HepG2 (cell line): ENCODE results near the gene AURKA.

ENCODE experiments used
- ATF2 ChIP-seq: sonication (generic); formaldehyde crosslinking; IDR thresholded peaks from 2 replicates; pipeline ENCODE4 v1.4.0; 2020; ENCODE audit warnings: missing genetic modification reagents
- CREB1 ChIP-seq, 2 experiments: fragments of 450-650 bp in 1 of 2; IDR thresholded peaks; 2 replicates each; pipeline ENCODE4 v1.6.1; 2016 to 2017; ENCODE audit warnings: control low read depth in 1 of 2, mild to moderate bottlenecking in 1 of 2, missing compliant biosample characterization in 1 of 2, missing genetic modification characterization in 1 of 2
- CTCF ChIP-seq: sonication (generic); formaldehyde crosslinking; IDR thresholded peaks from 2 replicates; pipeline ENCODE4 v1.5.0; 2020; ENCODE audit warnings: mild to moderate bottlenecking, missing genetic modification reagents, moderate library complexity
- HNF4A ChIP-seq: sonication (generic); formaldehyde crosslinking; IDR thresholded peaks from 2 replicates; pipeline ENCODE4 v1.4.0; 2020; ENCODE audit warnings: missing genetic modification reagents
- MAX ChIP-seq: IDR thresholded peaks from 2 replicates; pipeline ENCODE4 v1.6.1; 2012; ENCODE audit warnings: inconsistent platforms
- POLR2AphosphoS5 ChIP-seq: IDR thresholded peaks from 2 replicates; pipeline ENCODE4 v1.6.1; 2012; ENCODE audit warnings: low read depth, low read length
- SIN3B ChIP-seq: fragments of 150-350 bp; IDR thresholded peaks from 2 replicates; pipeline ENCODE4 v1.6.1; 2014; ENCODE audit warnings: low read length
- TBP ChIP-seq: sonication (generic); formaldehyde crosslinking; IDR thresholded peaks from 2 replicates; pipeline ENCODE4 v1.5.0; 2020; ENCODE audit warnings: missing genetic modification reagents
- USF2 ChIP-seq, 2 experiments: sonication (generic) in 1 of 2; formaldehyde crosslinking in 1 of 2; IDR thresholded peaks; 2 replicates each; pipeline versions ENCODE4 v1.5.1 to v1.6.1; 2011 to 2020; ENCODE audit warnings: borderline replicate concordance in 1 of 2, low read depth in 1 of 2, low read length in 1 of 2, mild to moderate bottlenecking in 1 of 2, missing genetic modification reagents in 1 of 2, moderate library complexity in 1 of 2
- ZFYVE20 ChIP-seq: sonication (generic); formaldehyde crosslinking; IDR thresholded peaks from 2 replicates; pipeline ENCODE4 v1.8.0; 2023; ENCODE audit warnings: low read depth, mild to moderate bottlenecking, moderate library complexity, missing genetic modification reagents, borderline replicate concordance
- ZNF10 ChIP-seq: sonication (generic); formaldehyde crosslinking; IDR thresholded peaks from 2 replicates; pipeline ENCODE4 v1.4.0; 2020; ENCODE audit warnings: mild to moderate bottlenecking, low read depth, missing genetic modification reagents, borderline replicate concordance
- ZNF276 ChIP-seq: sonication (generic); formaldehyde crosslinking; IDR thresholded peaks from 2 replicates; pipeline ENCODE4 v1.4.0; 2020; ENCODE audit warnings: mild to moderate bottlenecking, low read depth, missing genetic modification reagents
- ZNF619 ChIP-seq: sonication (generic); formaldehyde crosslinking; IDR thresholded peaks from 2 replicates; pipeline ENCODE4 v1.4.0; 2020; ENCODE audit warnings: mild to moderate bottlenecking, missing genetic modification reagents

- TF ChIP-seq ZFYVE20 (CRISPR knock-in tag), result no peak
- TF ChIP-seq CTCF (CRISPR knock-in tag), result no peak
- no peak for TF ChIP-seq SIN3B
- TF ChIP-seq ZNF276, result no peak
- TF ChIP-seq ATF2 (CRISPR knock-in tag), result no peak
- no peak for TF ChIP-seq TBP
- no peak for TF ChIP-seq ZNF619 (CRISPR knock-in tag)
- no peak for TF ChIP-seq ZNF10 (CRISPR knock-in tag)
- TF ChIP-seq CREB1 (IDR thresholded peaks at IDR 0.05), result no peak
- TF ChIP-seq CREB1 (CRISPR knock-in tag; IDR thresholded peaks at IDR 0.05), result no peak
- no peak for TF ChIP-seq HNF4A (CRISPR knock-in tag)
- TF ChIP-seq MAX, result no peak
- TF ChIP-seq POLR2AphosphoS5, result no peak
- TF ChIP-seq USF2 (IDR thresholded peaks at IDR 0.05; ENCODE audit: low read depth, low read length), result no peak
- no peak for TF ChIP-seq USF2 (CRISPR knock-in tag; IDR thresholded peaks at IDR 0.05; ENCODE audit: borderline replicate concordance)
These were observed 37.9 kb upstream of the AURKA start for GRCh38 chr20:56429941-56430340.
